Bronchial epithelial cell (primary cell): ENCODE results near the gene PDE11A. TPM values are rescaled to one million over a fixed set of nuclear protein-coding genes. Genes with fewer than 3 reads are reported as not detected.

Experiments
- DNase-seq: peaks from one replicate; pipeline ENCODE4 v3.0.0-alpha.2; 2010; ENCODE audit warnings: low read depth
- FAIRE-seq: peaks from 2 replicates; lab custom pipeline; 2011; peaks lifted over from hg19 to GRCh38; lab: Jason Lieb, UNC
- H3K27me3 ChIP-seq: 2 replicates; pipeline ENCODE4 v1.5.1; 2011; ENCODE audit warnings: low read length; ENCODE audit not compliant: control insufficient read depth, insufficient read depth
- H3K36me3 ChIP-seq: 2 replicates; pipeline ENCODE4 v1.5.1; 2011; ENCODE audit warnings: low read length; ENCODE audit not compliant: control insufficient read depth, insufficient read depth
- H3K4me3 ChIP-seq: 2 replicates; pipeline ENCODE4 v1.5.1; 2011; ENCODE audit warnings: mild to moderate bottlenecking, low read depth, low read length, control low read depth
- total RNA-seq: library from RNA; depleted of rRNA; stranded (reverse); fragments of >200 nt; gene quantifications from 2 replicates; pipeline ENCODE4 v1.2.1, GENCODE V29; 2014
- TF ChIP-seq, protein P1 (sequence below): IDR thresholded peaks from 2 replicates; pipeline ENCODE4 v1.5.1; 2011; ENCODE audit warnings: mild to moderate bottlenecking, moderate library complexity, low read length, control low read depth, inconsistent platforms; ENCODE audit not compliant: insufficient read depth, severe bottlenecking

Gene PDE11A
- total RNA-seq, 1 donor from 2014 or later = not detected

DNA sequence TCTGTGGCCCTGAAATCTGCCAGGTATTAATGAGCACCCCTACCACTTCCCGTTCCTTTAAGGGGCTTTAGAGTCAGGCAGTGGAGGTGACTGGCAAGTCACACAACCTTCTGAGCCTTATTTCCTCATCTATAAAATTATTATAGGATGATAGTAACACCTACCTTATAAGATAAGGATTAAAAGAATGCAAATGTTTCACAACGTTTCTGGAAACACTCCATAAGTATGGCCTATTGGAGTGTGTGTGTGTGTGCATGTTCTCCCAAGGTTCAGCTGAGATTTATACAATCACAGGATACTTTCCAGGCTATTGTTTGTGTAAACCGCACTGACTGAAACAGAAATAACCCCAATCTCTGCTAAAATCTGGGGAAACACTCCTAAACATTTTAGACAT is 176.0 kb downstream of the PDE11A start:
- Histone ChIP-seq H3K27me3 (no peaks in the 10 kb centered on the region), H3K4me3 (no peak overlapping the region), H3K36me3 (no peaks in the 10 kb centered on the region)
- TF ChIP-seq, protein P1, sequence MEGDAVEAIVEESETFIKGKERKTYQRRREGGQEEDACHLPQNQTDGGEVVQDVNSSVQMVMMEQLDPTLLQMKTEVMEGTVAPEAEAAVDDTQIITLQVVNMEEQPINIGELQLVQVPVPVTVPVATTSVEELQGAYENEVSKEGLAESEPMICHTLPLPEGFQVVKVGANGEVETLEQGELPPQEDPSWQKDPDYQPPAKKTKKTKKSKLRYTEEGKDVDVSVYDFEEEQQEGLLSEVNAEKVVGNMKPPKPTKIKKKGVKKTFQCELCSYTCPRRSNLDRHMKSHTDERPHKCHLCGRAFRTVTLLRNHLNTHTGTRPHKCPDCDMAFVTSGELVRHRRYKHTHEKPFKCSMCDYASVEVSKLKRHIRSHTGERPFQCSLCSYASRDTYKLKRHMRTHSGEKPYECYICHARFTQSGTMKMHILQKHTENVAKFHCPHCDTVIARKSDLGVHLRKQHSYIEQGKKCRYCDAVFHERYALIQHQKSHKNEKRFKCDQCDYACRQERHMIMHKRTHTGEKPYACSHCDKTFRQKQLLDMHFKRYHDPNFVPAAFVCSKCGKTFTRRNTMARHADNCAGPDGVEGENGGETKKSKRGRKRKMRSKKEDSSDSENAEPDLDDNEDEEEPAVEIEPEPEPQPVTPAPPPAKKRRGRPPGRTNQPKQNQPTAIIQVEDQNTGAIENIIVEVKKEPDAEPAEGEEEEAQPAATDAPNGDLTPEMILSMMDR = no peak
- no peak for FAIRE-seq
- no peak for DNase-seq

- no peaks in the 10 kb centered on the region for H3K36me3 ChIP-seq
- DNase-seq (no peak), FAIRE-seq (no peak)
- H3K4me3 ChIP-seq = no peak overlapping the region
- TF ChIP-seq, protein P1 = no peak
- H3K27me3 ChIP-seq = no peaks in the 10 kb centered on the region
Observed at GRCh38 chr2:177894546-177894945, 178.0 kb downstream of the PDE11A start.

DNA sequence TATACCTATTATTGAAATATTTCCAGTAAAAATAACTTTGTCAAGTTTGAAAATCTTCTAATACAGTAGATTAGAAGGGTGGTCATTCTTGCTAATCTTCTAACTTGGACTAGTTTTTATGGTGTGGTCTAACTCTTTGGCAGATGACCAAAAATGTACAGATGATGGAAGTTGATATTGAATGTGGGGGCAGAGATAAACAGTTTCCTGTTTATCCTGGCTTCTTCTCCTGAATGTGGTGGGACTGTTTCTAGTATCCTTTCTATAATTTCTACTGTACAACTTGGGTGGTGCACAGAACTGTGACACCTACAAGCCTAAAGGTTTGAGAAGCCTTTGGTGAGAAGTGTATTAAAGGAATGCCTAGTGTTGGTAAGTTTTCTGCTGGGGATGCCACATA is 178.7 kb downstream of the PDE11A start:
- no peak for FAIRE-seq
- Histone ChIP-seq H3K36me3 (no peaks in the 10 kb centered on the region), H3K4me3 (no peak overlapping the region), H3K27me3 (no peaks in the 10 kb centered on the region)
- TF ChIP-seq, protein P1 = no peak
- no peak for DNase-seq

DNA sequence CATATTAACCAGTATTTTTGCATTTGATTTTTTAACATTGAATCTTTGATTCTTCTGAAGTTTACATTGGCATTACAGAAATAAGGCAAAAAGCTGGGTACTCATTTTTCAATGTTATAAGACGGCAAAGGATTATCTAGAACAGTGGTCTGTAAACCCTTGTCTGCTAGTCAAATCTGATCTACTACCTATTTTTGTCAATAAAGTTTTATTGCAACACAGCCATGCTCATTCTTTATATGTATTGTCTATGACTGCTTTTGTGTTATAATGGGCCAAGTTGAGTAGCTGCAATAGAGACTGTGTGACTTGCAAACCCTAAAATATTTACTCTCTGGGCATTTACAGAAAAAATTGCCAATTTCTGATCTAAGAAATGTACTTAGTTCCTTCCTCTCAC is 181.0 kb downstream of the PDE11A start:
- no peak overlapping the region for H3K4me3 ChIP-seq
- FAIRE-seq = no peak
- DNase-seq = no peak
- H3K36me3 ChIP-seq = no peaks in the 10 kb centered on the region
- TF ChIP-seq, protein P1 = no peak
- H3K27me3 ChIP-seq = no peaks in the 10 kb centered on the region

DNA sequence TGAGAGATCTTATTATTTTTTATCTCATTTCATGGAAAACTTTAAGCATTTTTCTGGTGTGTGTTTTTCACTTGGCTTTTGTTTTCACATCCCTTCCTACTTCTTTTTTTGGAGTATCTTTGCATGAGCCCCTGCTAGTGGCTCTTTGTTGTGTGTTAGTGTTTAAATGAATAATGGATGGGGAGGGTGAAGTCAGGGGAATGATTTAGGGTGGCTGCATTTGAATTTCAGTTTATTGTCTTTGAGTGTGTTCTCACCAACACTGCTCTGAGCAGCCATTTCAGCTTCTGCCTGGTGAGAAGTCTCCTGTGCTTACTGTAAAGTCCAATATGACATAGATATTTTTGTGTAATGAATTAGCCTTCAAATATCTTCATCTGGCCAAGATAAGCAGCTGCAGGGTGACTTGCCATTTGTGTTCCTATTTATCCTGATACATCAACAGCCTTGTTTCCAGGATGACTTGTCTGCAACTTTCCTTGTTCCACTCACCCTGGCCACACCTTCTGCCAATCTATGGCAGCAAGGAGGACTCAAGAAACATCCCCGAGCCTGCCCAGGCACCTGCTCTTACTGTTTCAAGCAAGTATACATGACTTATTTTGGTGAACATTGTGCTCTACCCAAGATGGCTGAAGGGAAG is 182.6 kb downstream of the PDE11A start:
- no peak for DNase-seq
- TF ChIP-seq, protein P1 = no peak
- no peaks in the 10 kb centered on the region for H3K36me3 ChIP-seq
- no peak for FAIRE-seq
- no peaks in the 10 kb centered on the region for H3K27me3 ChIP-seq
- H3K4me3 ChIP-seq = no peak overlapping the region

GRCh38 chr2:177888581-177888980 is 184.0 kb downstream of the PDE11A start:
- FAIRE-seq (no peak), DNase-seq (no peak)
- Histone ChIP-seq H3K4me3 (no peak overlapping the region), H3K36me3 (no peaks in the 10 kb centered on the region), H3K27me3 (no peaks in the 10 kb centered on the region)
- TF ChIP-seq, protein P1 = no peak
